Fibroblast of upper back skin (primary cell): ENCODE data around the gene IFITM10.
A peak's percentile ranks its signal among the peaks of the same experiment; 100 is the strongest.

ENCODE experiments used
- DNase-seq: peaks from one replicate; pipeline ENCODE4 v3.0.0-alpha.2; 2013

IFITM10 gene

GRCh38 chr11:1750481-1750839 lies at the start of gene IFITM10:
TSS of gene IFITM10 (minus strand) at chr11:1750595. CDS start at chr11:1750442, 153 bp downstream.
- no peak for DNase-seq

- DNase-seq, result no peak
Observed at GRCh38 chr11:1797391-1798125, 47.2 kb upstream of the IFITM10 start.

GRCh38 chr11:1796413-1797011 lies 46.1 kb upstream of the IFITM10 start:
- DNase-seq, result no peak

GRCh38 chr11:1793081-1793480 lies 42.7 kb upstream of the IFITM10 start:
- DNase-seq, result no peak

- DNase-seq, result no peak
Observed at GRCh38 chr11:1792461-1792860, 42.1 kb upstream of the IFITM10 start.

GRCh38 chr11:1791912-1792311 lies 41.5 kb upstream of the IFITM10 start:
- DNase-seq, result no peak

- no peak for DNase-seq
Observed at GRCh38 chr11:1786466-1786865, 36.1 kb upstream of the IFITM10 start.

- DNase-seq, result no peak
Observed at GRCh38 chr11:1785749-1786413, 35.5 kb upstream of the IFITM10 start.

- DNase-seq, result no peak
Observed at GRCh38 chr11:1784761-1785650, 34.6 kb upstream of the IFITM10 start.

- no peak for DNase-seq
Observed at GRCh38 chr11:1783725-1784529, 33.5 kb upstream of the IFITM10 start.

- DNase-seq, result peak; percentile 36
Observed at GRCh38 chr11:1782831-1783724, 32.7 kb upstream of the IFITM10 start.

- DNase-seq, result no peak
Observed at GRCh38 chr11:1782031-1782590, 31.7 kb upstream of the IFITM10 start.

GRCh38 chr11:1781593-1781975 lies 31.2 kb upstream of the IFITM10 start:
- DNase-seq, result no peak

GRCh38 chr11:1780700-1781592 lies 30.6 kb upstream of the IFITM10 start:
- DNase-seq, result no peak

- no peak for DNase-seq
Observed at GRCh38 chr11:1779806-1780699, 29.7 kb upstream of the IFITM10 start.

- no peak for DNase-seq
Observed at GRCh38 chr11:1779034-1779805, 28.8 kb upstream of the IFITM10 start.

- DNase-seq, result no peak
Observed at GRCh38 chr11:1778141-1778911, 27.9 kb upstream of the IFITM10 start.
